ENCODE results near the gene KCTD7. TPM values are rescaled to one million over a fixed set of nuclear protein-coding genes. Genes with fewer than 3 reads are reported as not detected.
"Not testable (repeated sequence)": the region's sequence is repeated elsewhere in the genome, so short reads cannot be mapped to it uniquely, and the experiment has no call there.

Gene KCTD7
- total and polyA plus RNA-seq, 4 donors = 1.4 to 5.1 (median 2.9) TPM

DNA sequence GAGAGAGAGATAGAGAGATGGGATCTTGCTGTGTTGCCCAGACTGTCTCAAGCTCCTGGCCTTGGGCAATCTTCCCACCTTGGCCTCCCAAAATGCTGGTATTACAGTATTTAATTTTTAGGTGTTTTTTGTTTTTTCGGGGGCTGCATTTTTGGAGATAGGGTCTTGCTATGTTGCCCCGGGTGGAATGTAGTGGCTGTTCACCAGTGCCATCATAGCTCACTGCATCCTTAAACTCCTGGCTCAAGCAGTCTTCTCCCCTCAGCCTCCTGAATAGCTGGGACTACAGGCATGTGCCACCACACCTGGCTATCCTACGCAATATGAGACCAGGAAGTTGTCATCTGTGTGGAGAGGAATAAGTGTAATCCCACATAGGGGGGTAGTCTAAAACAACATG, 42.4 kb downstream of the KCTD7 start:
- no peak overlapping the region for H3K9ac ChIP-seq (ENCODE audit: low read depth in 1 of 2, low read length in 2 of 2)
- H3K4me3 ChIP-seq (ENCODE audit: low read depth in 1 of 3, low read length in 3 of 3) = no peak overlapping the region
- no peaks in the 10 kb centered on the region for H3K4me1 ChIP-seq (ENCODE audit: control insufficient read depth in 4 of 4, insufficient read depth in 4 of 4, low read length in 3 of 4)
- no peaks in the 10 kb centered on the region for H3K36me3 ChIP-seq (ENCODE audit: control insufficient read depth in 4 of 4, insufficient read depth in 3 of 4, low read depth in 1 of 4, low read length in 3 of 4)
- H3K9me3 ChIP-seq (ENCODE audit: control insufficient read depth in 4 of 4, low read length in 3 of 4) = no peaks in the 10 kb centered on the region
- TF ChIP-seq, protein P1, sequence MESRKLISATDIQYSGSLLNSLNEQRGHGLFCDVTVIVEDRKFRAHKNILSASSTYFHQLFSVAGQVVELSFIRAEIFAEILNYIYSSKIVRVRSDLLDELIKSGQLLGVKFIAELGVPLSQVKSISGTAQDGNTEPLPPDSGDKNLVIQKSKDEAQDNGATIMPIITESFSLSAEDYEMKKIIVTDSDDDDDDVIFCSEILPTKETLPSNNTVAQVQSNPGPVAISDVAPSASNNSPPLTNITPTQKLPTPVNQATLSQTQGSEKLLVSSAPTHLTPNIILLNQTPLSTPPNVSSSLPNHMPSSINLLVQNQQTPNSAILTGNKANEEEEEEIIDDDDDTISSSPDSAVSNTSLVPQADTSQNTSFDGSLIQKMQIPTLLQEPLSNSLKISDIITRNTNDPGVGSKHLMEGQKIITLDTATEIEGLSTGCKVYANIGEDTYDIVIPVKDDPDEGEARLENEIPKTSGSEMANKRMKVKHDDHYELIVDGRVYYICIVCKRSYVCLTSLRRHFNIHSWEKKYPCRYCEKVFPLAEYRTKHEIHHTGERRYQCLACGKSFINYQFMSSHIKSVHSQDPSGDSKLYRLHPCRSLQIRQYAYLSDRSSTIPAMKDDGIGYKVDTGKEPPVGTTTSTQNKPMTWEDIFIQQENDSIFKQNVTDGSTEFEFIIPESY (IDR thresholded peaks at IDR 0.05) = no peak
- no peak for TF ChIP-seq HNF4G (IDR thresholded peaks at IDR 0.05)
- TF ChIP-seq SP1 (IDR thresholded peaks at IDR 0.05) = no peak
- no peak for TF ChIP-seq FOXA2 (IDR thresholded peaks at IDR 0.05)
- no peak for TF ChIP-seq RXRA (IDR thresholded peaks at IDR 0.05)
- no peak for TF ChIP-seq RAD21 (IDR thresholded peaks at IDR 0.05)
- TF ChIP-seq, protein P2, sequence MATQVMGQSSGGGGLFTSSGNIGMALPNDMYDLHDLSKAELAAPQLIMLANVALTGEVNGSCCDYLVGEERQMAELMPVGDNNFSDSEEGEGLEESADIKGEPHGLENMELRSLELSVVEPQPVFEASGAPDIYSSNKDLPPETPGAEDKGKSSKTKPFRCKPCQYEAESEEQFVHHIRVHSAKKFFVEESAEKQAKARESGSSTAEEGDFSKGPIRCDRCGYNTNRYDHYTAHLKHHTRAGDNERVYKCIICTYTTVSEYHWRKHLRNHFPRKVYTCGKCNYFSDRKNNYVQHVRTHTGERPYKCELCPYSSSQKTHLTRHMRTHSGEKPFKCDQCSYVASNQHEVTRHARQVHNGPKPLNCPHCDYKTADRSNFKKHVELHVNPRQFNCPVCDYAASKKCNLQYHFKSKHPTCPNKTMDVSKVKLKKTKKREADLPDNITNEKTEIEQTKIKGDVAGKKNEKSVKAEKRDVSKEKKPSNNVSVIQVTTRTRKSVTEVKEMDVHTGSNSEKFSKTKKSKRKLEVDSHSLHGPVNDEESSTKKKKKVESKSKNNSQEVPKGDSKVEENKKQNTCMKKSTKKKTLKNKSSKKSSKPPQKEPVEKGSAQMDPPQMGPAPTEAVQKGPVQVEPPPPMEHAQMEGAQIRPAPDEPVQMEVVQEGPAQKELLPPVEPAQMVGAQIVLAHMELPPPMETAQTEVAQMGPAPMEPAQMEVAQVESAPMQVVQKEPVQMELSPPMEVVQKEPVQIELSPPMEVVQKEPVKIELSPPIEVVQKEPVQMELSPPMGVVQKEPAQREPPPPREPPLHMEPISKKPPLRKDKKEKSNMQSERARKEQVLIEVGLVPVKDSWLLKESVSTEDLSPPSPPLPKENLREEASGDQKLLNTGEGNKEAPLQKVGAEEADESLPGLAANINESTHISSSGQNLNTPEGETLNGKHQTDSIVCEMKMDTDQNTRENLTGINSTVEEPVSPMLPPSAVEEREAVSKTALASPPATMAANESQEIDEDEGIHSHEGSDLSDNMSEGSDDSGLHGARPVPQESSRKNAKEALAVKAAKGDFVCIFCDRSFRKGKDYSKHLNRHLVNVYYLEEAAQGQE (IDR thresholded peaks at IDR 0.05) = no peak
- no peak for TF ChIP-seq JUND (IDR thresholded peaks at IDR 0.05)
- TF ChIP-seq GABPA (IDR thresholded peaks at IDR 0.05 in 1 of 2, conservative IDR thresholded peaks at IDR 0.05 in 1 of 2) = no peak
- TF ChIP-seq, protein P3, sequence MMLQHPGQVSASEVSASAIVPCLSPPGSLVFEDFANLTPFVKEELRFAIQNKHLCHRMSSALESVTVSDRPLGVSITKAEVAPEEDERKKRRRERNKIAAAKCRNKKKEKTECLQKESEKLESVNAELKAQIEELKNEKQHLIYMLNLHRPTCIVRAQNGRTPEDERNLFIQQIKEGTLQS (IDR thresholded peaks at IDR 0.05) = no peak
- no peak for TF ChIP-seq FOXA1 (IDR thresholded peaks at IDR 0.05)
- no peak for TF ChIP-seq HNF4A (conservative IDR thresholded peaks at IDR 0.05)
- H3K27ac ChIP-seq (ENCODE audit: low read depth in 1 of 2, low read length in 2 of 2) = no peak overlapping the region
- no peak for DNase-seq (ENCODE audit: low spot score)
- WGBS = 96% methylated on average over 3 of the region's 3 CpGs
- H3K27me3 ChIP-seq (ENCODE audit: control insufficient read depth in 4 of 4, insufficient read depth in 4 of 4, low read length in 3 of 4) = no peaks in the 10 kb centered on the region

DNA sequence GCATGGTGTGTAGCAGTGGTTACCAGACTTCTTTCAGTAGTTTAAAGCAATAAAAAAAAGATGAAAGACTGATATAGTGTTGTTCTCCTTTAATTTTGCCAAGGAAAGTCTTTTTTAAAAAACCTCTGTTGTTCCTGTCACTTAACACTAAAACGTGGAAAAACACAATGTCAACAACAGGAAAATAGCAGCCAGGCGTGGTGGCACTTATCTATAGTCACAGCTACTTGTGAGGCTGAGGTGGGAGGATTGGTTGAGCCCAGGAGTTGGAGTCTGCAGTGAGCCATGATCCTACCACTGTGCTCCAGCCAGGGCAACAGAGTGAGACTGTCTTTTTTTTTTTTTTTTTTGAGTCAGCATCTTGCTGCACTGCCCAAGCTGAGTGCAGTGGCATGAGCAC, 42.8 kb downstream of the KCTD7 start:
- DNase-seq (ENCODE audit: low spot score); H3K4me1 ChIP-seq (ENCODE audit: control insufficient read depth in 4 of 4, insufficient read depth in 4 of 4, low read length in 3 of 4); H3K9ac ChIP-seq (ENCODE audit: low read depth in 1 of 2, low read length in 2 of 2); H3K4me3 ChIP-seq (ENCODE audit: low read depth in 1 of 3, low read length in 3 of 3); H3K27ac ChIP-seq (ENCODE audit: low read depth in 1 of 2, low read length in 2 of 2); H3K36me3 ChIP-seq (ENCODE audit: control insufficient read depth in 4 of 4, insufficient read depth in 3 of 4, low read depth in 1 of 4, low read length in 3 of 4); H3K27me3 ChIP-seq (ENCODE audit: control insufficient read depth in 4 of 4, insufficient read depth in 4 of 4, low read length in 3 of 4); H3K9me3 ChIP-seq (ENCODE audit: control insufficient read depth in 4 of 4, low read length in 3 of 4): not testable (repeated sequence)
- WGBS = 86% methylated on average over 2 of the region's 2 CpGs

GRCh38 chr7:66672432-66673123, 43.9 kb downstream of the KCTD7 start:
- H3K4me3 ChIP-seq (ENCODE audit: low read depth in 1 of 3, low read length in 3 of 3); H3K27ac ChIP-seq (ENCODE audit: low read depth in 1 of 2, low read length in 2 of 2); H3K36me3 ChIP-seq (ENCODE audit: control insufficient read depth in 4 of 4, insufficient read depth in 3 of 4, low read depth in 1 of 4, low read length in 3 of 4); H3K9me3 ChIP-seq (ENCODE audit: control insufficient read depth in 4 of 4, low read length in 3 of 4); H3K27me3 ChIP-seq (ENCODE audit: control insufficient read depth in 4 of 4, insufficient read depth in 4 of 4, low read length in 3 of 4); DNase-seq (ENCODE audit: low spot score); H3K9ac ChIP-seq (ENCODE audit: low read depth in 1 of 2, low read length in 2 of 2); H3K4me1 ChIP-seq (ENCODE audit: control insufficient read depth in 4 of 4, insufficient read depth in 4 of 4, low read length in 3 of 4): not testable (repeated sequence)
- 76% methylated on average over 2 of the region's 5 CpGs for WGBS

- H3K4me1 ChIP-seq (ENCODE audit: control insufficient read depth in 4 of 4, insufficient read depth in 4 of 4, low read length in 3 of 4); H3K27ac ChIP-seq (ENCODE audit: low read depth in 1 of 2, low read length in 2 of 2); H3K27me3 ChIP-seq (ENCODE audit: control insufficient read depth in 4 of 4, insufficient read depth in 4 of 4, low read length in 3 of 4); DNase-seq (ENCODE audit: low spot score); H3K36me3 ChIP-seq (ENCODE audit: control insufficient read depth in 4 of 4, insufficient read depth in 3 of 4, low read depth in 1 of 4, low read length in 3 of 4); H3K9me3 ChIP-seq (ENCODE audit: control insufficient read depth in 4 of 4, low read length in 3 of 4); H3K9ac ChIP-seq (ENCODE audit: low read depth in 1 of 2, low read length in 2 of 2); H3K4me3 ChIP-seq (ENCODE audit: low read depth in 1 of 3, low read length in 3 of 3): not testable (repeated sequence)
- WGBS = 89% methylated on average over 5 of the region's 7 CpGs
Observed at GRCh38 chr7:66673124-66673640, 44.5 kb downstream of the KCTD7 start.
